ENCODE data around the gene ZC3H15.

Gene ZC3H15

DNA sequence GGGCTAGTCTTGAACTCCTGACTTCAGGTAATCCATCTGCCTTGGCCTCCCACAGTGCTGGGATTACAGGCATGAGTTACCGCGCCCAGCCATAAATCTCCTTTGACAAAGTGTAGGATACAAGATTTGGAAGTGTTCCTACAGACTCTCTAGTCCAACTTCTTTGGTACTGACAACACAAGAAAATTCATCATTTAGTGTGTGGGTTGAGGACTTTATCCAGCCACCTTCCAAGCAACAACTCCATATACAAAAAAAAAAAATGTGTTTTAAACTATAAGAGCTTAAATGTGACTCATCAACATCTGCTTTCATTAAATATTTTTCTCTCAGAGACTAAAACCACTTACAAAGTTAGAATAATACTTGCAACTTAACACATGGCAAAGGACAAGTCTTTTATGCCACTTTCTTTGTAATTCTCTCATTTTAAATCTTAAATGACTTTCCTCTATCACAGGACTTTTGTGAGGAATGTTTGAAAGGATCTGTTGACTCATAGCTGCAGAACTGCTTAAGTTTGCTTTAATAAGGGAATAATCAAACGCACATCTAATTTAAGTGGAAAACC, 57.6 kb downstream of the ZC3H15 start:
- peak; percentile 7 for DNase-seq (ENCODE audit: low spot score)

DNA sequence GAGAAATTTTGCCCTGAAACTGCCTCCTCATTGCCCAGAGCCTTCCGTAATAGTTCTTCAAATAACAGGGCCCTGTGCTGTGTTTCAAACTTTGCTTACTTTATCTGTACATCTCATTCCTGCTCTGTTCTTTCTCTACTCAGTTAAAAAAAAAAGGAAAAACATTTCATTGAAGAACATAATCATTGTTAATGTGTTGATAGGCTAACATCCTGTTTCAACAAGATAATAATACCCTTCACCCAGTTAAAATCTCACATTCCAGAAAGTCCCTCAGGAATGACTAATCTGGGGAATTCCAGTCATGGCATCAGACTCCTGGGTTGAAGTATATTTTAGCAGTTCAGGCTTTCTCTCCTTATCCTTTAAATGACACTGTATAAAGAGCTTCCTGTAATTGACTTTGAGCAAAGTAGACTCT, 58.2 kb downstream of the ZC3H15 start:
- DNase-seq (ENCODE audit: low spot score) = peak; percentile 47

DNA sequence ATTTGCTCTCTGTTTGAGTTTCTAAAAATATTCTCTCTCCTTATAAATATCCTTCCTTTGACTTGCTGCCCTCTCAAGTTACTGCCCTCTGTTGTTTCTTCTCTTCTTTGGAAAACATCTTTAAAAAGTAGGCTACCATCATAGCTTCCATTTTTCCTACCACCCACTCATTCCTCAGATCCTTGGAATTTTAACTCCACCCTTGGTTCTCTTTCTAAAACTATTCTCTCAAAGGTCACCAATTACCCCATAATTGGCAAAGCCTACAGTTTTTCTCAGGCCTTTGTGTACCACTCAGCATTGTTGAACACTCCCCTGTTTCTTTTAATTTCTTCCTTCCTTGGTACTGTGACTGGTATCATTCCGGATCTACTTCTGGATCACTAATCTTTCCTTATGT, 60.8 kb downstream of the ZC3H15 start:
- no peak for DNase-seq (ENCODE audit: low spot score)

DNA sequence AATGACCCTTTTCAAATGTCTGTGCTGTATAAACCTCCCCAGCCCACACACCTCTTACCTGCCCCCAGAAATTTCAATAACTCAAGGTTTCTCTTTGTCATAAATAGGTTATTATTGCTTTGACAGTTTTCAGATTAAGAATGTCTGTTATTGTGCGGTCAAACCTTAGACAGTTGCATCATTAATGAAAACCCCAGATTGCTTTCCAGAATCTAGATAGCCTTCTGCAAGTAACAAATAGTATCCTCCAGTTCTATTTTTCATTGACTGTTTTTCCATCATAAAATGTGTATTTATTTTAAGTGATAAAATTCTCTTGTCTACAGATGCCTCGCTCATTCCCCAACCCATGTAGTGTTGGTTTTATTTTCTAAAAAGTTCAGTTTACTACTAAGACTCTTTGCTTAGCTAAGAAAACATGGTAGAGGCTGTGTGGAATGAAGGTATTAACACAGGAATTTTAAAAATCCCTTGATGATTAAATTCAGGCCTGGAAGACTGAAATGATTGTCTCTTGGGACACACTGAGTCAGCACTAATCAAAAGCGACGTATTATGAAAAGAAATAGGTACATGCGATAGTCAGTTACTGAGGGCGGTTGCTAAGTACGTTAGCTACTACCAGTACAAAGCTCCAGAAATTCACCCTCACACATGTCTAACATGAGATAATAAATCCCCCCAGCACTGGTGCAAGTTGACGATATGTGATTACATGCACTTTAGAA, 65.4 kb downstream of the ZC3H15 start:
- DNase-seq (ENCODE audit: low spot score) = no peak

DNA sequence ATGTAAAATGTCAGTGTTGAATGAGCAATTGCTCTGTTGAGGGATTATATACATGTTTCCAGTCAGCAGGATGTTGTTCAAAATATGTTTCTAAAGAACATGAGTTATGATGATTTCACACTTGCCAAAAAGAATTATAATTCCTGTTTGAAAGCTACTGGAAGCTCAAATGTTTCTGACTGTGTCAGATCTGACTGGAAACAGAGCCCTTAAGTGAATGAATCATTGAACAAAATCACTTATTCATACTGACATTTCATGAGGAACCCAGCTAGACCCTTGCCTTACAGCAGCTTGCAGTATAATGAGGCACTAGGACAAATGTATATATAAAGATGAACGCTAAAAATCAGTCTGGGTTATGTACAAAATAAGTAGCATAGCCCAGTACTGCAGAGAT, 68.4 kb downstream of the ZC3H15 start:
- no peak for DNase-seq (ENCODE audit: low spot score)

GRCh38 chr2:186554850-186555671, 69.0 kb downstream of the ZC3H15 start:
- DNase-seq (ENCODE audit: low spot score) = no peak

GRCh38 chr2:186558512-186559276, 72.6 kb downstream of the ZC3H15 start:
- DNase-seq (ENCODE audit: low spot score) = no peak
